Gastrocnemius medialis (tissue), 4 donors: ENCODE results near the gene FICD.

Experiments used
- POLR2A ChIP-seq, 2 donors: fragments of 450-650 bp; IDR thresholded peaks; one replicate each; pipeline ENCODE4 v1.6.1; 2017; ENCODE audit warnings: antibody characterized with exemption in 2 of 2, mild to moderate bottlenecking in 2 of 2, moderate library complexity in 2 of 2
- TF ChIP-seq, protein P1 (sequence below), 5 experiments: fragments of 450-650 bp in 3 of 5; fragments of 200-600 bp in 2 of 5; sonication (generic) in 2 of 5; IDR thresholded peaks in 4 of 5; conservative IDR thresholded peaks in 1 of 5; 1 replicate in 4 of 5; 2 replicates in 1 of 5; pipeline ENCODE4 v1.5.1; 2016 to 2019; ENCODE audit warnings: antibody characterized with exemption in 5 of 5, mild to moderate bottlenecking in 3 of 5, moderate library complexity in 3 of 5

- TF ChIP-seq, protein P1, sequence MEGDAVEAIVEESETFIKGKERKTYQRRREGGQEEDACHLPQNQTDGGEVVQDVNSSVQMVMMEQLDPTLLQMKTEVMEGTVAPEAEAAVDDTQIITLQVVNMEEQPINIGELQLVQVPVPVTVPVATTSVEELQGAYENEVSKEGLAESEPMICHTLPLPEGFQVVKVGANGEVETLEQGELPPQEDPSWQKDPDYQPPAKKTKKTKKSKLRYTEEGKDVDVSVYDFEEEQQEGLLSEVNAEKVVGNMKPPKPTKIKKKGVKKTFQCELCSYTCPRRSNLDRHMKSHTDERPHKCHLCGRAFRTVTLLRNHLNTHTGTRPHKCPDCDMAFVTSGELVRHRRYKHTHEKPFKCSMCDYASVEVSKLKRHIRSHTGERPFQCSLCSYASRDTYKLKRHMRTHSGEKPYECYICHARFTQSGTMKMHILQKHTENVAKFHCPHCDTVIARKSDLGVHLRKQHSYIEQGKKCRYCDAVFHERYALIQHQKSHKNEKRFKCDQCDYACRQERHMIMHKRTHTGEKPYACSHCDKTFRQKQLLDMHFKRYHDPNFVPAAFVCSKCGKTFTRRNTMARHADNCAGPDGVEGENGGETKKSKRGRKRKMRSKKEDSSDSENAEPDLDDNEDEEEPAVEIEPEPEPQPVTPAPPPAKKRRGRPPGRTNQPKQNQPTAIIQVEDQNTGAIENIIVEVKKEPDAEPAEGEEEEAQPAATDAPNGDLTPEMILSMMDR (IDR thresholded peaks at IDR 0.05 in 4 of 5, conservative IDR thresholded peaks at IDR 0.05 in 1 of 5) = no peak
- TF ChIP-seq POLR2A (IDR thresholded peaks at IDR 0.05) = no peak
Observed at GRCh38 chr12:108567406-108568337, 52.6 kb downstream of the FICD start.
